Measurements from ENCODE around the gene GREM1. TPM values are rescaled to one million over a fixed set of nuclear protein-coding genes. Genes with fewer than 3 reads are reported as not detected.

The GREM1 gene
- total RNA-seq, 1 donor from 2014 or later: 1.2 TPM

GRCh38 chr15:32698773-32699390 is 18.9 kb upstream of the GREM1 start:
- no peak for DNase-seq

- no peak for DNase-seq
Observed at GRCh38 chr15:32700501-32701150, 17.2 kb upstream of the GREM1 start.

- DNase-seq: no peak
Observed at GRCh38 chr15:32701863-32702262, 15.9 kb upstream of the GREM1 start.

- no peak for DNase-seq
Observed at GRCh38 chr15:32704395-32704981, 13.3 kb upstream of the GREM1 start.

- no peak for DNase-seq
Observed at GRCh38 chr15:32705446-32705845, 12.4 kb upstream of the GREM1 start.

DNA sequence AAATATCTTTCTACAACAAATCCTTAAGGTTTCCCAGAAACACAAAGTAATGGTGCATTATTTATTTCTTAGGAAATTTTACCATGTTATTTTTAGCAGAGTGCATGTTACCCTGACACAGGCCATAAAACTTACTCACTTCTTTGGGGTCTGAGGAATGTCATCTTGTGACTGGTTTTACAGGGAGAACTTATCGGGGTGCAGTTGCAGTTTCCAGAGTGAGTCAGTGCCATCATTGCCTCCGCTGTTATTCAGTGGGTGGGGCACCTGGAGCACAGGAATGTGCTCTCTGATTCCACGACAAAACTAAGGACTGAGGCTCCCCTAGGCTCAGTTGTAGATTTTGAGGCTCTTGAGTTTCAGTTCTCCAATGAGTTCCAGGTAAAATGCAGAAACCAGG is 11.1 kb upstream of the GREM1 start:
- DNase-seq: no peak

- no peak for DNase-seq
Observed at GRCh38 chr15:32707436-32707835, 10.4 kb upstream of the GREM1 start.

GRCh38 chr15:32709295-32710033 is 8.3 kb upstream of the GREM1 start:
- no peak for DNase-seq

DNA sequence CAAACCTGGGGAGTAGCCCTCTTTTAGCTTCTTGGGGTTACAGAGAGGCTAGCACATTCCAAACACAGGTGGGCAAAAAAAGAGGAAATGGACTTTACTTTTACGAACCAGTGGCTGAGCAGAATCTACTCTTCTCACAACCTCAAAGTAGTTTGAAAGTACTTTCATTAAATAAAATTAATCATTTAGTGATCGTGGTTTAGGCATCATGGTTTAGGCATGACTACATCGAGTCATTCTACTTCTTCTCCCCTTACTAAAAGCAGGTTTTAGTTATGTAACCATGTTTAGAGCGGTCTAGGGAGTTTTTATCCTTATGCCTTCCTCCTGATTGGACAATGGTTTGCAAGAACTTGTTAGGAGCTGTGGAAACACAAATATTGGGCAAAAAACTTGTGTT is 2.5 kb upstream of the GREM1 start:
- DNase-seq: no peak

- DNase-seq: no peak
Observed at GRCh38 chr15:32716216-32716914, 1.4 kb upstream of the GREM1 start.

DNA sequence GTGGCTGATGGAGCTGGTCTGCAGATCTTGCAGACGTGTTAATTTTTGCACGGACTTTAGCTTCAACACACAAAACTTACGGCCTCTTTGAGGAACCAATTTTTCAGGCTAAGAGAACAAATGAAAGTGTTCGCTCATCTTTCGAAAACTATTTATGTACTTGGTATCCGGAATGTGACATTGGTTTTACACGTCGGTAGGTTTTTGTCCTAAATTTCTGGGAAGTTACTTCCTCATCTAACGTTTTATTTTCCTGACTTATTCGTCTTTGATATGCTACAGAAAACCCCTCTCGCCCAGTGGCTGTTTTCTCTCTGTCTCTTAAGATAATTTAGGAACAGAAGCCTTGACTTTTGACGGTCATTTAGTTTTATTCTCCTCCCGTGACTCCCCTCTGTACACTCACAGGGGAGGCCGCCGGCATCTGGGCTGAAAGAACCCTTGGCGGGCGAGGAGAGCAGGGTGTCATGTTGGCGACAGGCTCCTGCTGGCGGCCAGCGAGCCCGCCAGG is 834 bp upstream of the GREM1 start:
- no peak for DNase-seq

DNA sequence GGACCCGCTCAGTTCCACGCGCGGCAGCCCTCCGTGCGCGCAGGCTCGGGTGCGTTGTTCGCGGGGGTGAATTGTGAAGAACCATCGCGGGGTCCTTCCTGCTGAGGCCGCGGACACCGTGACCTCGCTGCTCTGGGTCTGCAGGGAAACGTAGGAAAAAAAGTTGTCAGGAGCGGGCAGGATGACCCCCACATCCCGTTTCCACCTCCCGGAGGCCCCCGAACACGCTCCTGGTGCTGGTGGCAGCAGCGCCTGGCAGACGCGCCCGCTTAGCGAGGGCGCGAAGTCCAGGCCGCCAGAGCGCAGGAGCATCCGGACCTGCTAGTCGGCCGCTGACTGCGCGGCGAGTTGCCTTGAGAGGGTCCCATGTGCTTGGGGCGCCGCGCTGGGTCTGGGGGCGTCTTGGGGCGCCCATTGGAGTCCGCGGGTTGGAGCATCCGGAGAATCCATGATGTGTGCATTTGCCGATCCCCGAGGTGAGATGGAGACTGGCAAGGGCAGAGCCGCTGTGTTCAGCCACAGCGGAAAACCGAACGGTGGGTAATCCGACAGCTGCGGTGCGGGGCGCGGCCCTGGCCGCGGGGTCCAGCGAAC is 520 bp downstream of the GREM1 start:
- DNase-seq: peak; percentile 34

- DNase-seq: peak; percentile 13
Observed at GRCh38 chr15:32718821-32719716, 1.3 kb downstream of the GREM1 start.

DNA sequence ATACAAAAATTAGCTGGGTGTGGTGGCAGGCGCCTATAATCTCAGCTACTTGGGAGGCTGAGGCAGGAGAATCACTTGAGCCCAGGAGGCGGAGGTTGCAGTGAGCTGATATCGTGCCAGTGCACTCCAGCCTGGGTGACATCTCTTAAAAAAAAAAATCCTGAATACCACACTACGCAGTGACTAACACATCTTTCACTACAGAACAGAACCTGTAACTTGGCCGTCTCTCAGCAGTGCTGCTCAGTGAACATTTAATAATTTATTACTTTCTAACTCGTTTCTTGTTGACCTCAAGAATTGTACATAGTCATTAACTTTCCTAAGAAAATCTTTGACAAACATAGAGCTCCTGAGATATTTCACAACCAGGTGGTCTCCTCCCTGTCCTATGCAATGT is 3.8 kb downstream of the GREM1 start:
- DNase-seq: no peak

GRCh38 chr15:32722136-32722535 is 4.3 kb downstream of the GREM1 start:
- no peak for DNase-seq

DNA sequence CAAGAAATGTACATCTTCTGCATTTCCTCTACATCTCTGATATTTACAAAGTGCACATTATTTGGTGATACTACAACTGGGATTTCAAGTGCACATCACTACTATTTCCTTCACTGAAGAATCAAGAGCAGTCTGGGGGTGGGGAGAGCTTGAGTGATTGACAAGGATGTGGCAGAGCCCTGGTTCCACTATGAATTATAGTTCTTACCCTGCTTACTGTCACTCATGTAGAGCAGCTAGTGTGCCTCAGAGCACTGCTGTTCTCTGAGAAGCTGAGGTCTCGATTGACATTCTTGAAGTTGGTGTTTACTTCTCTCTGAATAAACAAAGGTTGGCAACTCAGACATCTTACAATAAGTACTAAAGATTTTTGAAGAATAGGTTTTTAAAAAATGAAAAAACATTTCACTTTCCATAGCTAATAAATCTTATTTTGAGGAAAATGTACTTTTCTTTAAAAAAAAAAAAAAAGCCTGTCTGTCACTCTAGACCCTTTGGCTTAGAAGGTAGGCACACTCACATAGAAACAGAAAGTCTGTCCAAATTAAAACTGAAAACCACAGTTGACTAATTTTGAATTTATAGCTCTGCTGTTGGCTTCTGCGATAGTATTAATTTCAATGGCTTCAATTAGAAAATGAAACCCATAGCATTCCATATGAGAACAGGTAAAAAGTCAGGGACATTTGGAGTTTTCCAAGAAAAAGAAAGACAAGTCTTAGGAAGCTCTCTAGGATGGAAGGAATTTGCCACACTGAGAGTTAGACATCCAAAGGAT is 5.6 kb downstream of the GREM1 start:
- no peak for DNase-seq

GRCh38 chr15:32729700-32730395 is 12.0 kb downstream of the GREM1 start:
- no peak for DNase-seq

DNA sequence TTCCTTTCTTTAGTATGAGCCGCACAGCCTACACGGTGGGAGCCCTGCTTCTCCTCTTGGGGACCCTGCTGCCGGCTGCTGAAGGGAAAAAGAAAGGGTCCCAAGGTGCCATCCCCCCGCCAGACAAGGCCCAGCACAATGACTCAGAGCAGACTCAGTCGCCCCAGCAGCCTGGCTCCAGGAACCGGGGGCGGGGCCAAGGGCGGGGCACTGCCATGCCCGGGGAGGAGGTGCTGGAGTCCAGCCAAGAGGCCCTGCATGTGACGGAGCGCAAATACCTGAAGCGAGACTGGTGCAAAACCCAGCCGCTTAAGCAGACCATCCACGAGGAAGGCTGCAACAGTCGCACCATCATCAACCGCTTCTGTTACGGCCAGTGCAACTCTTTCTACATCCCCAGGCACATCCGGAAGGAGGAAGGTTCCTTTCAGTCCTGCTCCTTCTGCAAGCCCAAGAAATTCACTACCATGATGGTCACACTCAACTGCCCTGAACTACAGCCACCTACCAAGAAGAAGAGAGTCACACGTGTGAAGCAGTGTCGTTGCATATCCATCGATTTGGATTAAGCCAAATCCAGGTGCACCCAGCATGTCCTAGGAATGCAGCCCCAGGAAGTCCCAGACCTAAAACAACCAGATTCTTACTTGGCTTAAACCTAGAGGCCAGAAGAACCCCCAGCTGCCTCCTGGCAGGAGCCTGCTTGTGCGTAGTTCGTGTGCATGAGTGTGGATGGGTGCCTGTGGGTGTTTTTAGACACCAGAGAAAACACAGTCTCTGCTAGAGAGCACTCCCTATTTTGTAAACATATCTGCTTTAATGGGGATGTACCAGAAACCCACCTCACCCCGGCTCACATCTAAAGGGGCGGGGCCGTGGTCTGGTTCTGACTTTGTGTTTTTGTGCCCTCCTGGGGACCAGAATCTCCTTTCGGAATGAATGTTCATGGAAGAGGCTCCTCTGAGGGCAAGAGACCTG is 13.2 kb downstream of the GREM1 start:
- DNase-seq: peak; percentile 19

Data from dermis blood vessel endothelial cell (primary cell).